K562 (cell line): ENCODE data around the gene DYNC2LI1. TPM values are rescaled to one million over a fixed set of nuclear protein-coding genes. Genes with fewer than 3 reads are reported as not detected.
A peak's percentile ranks its signal among the peaks of the same experiment; 100 is the strongest.

ENCODE experiments used
- ATAC-seq: fragments of 200-7000 bp; cut with Tn5 transposase; 3 replicates; pipeline ENCODE4 v1.9.1; 2020; ENCODE audit warnings: moderate library complexity
- BruUV-seq: library from RNA; stranded (reverse); fragments of 400-500 nt; replicated peaks from 2 replicates; lab custom pipeline; 2021; lab: Mats Ljungman, UMichigan
- CTCF ChIA-PET: fragments of 300-600 bp; formaldehyde crosslinking; extraction: SDS; loops from one replicate; lab custom pipeline; 2021; ENCODE audit warnings: low intra/inter-chr PET ratio; lab: Yijun Ruan, JAX
- POLR2A ChIA-PET: fragments of 300-600, 350-650 bp; sonication (Branson Sonifier 250); formaldehyde crosslinking; extraction: SDS; loops from one replicate; lab custom pipeline; 2021; ENCODE audit warnings: antibody characterized with exemption, inconsistent platforms; lab: Yijun Ruan, JAX
- DNase-seq, 4 experiments: peaks; one replicate each; pipeline versions ENCODE4 v3.0.0 to v3.0.0-alpha.2; 2011 to 2018; ENCODE audit warnings: low spot score in 3 of 4, mixed read lengths in 3 of 4; ENCODE audit errors: extremely low read depth in 1 of 4
- FAIRE-seq: peaks from 2 replicates; lab custom pipeline; 2011; peaks lifted over from hg19 to GRCh38; lab: Jason Lieb, UNC
- H2AFZ ChIP-seq: 2 replicates; pipeline ENCODE4 v1.6.0; 2011; ENCODE audit warnings: low read depth, low read length, control low read depth, inconsistent platforms
- H3K27ac ChIP-seq: fragments of 200-600 bp; 3 replicates; pipeline ENCODE4 v1.8.0; 2011; ENCODE audit warnings: low read depth, mild to moderate bottlenecking, control low read depth, inconsistent platforms, low read length, moderate library complexity, mixed read lengths; ENCODE audit errors: extremely low read depth
- H3K27me3 ChIP-seq, 2 experiments: fragments of 300-600 bp in 1 of 2; 2 replicates in 1 of 2; 3 replicates in 1 of 2; pipeline versions ENCODE4 v1.6.0 to v1.8.0; 2011; ENCODE audit warnings: inconsistent platforms in 2 of 2, low read length in 2 of 2, mild to moderate bottlenecking in 1 of 2, mixed read lengths in 1 of 2, moderate library complexity in 1 of 2; ENCODE audit not compliant: control insufficient read depth in 2 of 2, insufficient read depth in 2 of 2
- H3K36me3 ChIP-seq: fragments of 300-600 bp; 3 replicates; pipeline ENCODE4 v1.8.0; 2011; ENCODE audit warnings: mild to moderate bottlenecking, low read length, inconsistent platforms; ENCODE audit not compliant: control insufficient read depth, insufficient read depth
- H3K4me1 ChIP-seq, 2 experiments: fragments of 200-600 bp in 1 of 2; replicated peaks in 1 of 2; 2 replicates in 1 of 2; 3 replicates in 1 of 2; pipeline versions ENCODE4 v1.5.1 to v1.8.0; 2011; ENCODE audit warnings: inconsistent platforms in 2 of 2, low read length in 2 of 2, mild to moderate bottlenecking in 1 of 2, mixed read lengths in 1 of 2, moderate library complexity in 1 of 2; ENCODE audit not compliant: control insufficient read depth in 2 of 2, insufficient read depth in 2 of 2
- H3K4me2 ChIP-seq: 2 replicates; pipeline ENCODE4 v1.6.1; 2011; ENCODE audit warnings: low read length, control low read depth, inconsistent platforms, mixed read lengths; ENCODE audit not compliant: insufficient read depth
- H3K4me3 ChIP-seq: fragments of 200-600 bp; sonication (generic), shearing (Covaris generic); 2 replicates; pipeline ENCODE4 v1.5.1; 2016; ENCODE audit warnings: control low read depth, inconsistent platforms
- H3K79me2 ChIP-seq: fragments of 200-600 bp; 3 replicates; pipeline ENCODE4 v1.8.0; 2011; ENCODE audit warnings: low read length, inconsistent platforms; ENCODE audit not compliant: control insufficient read depth, insufficient read depth
- H3K9ac ChIP-seq, 2 experiments: 2 replicates each; pipeline versions ENCODE4 v1.6.0 to v1.6.1; 2011; ENCODE audit warnings: low read depth in 2 of 2, low read length in 2 of 2, control low read depth in 1 of 2, inconsistent platforms in 1 of 2, mild to moderate bottlenecking in 1 of 2, mixed read lengths in 1 of 2; ENCODE audit not compliant: insufficient read depth in 1 of 2
- H3K9me1 ChIP-seq: one replicate; pipeline ENCODE4 v1.6.0; 2011; ENCODE audit warnings: inconsistent platforms, mild to moderate bottlenecking, low read length, moderate library complexity; ENCODE audit not compliant: control insufficient read depth, insufficient read depth
- H3K9me3 ChIP-seq: replicated peaks from 2 replicates; pipeline ENCODE4 v1.5.1; 2011; ENCODE audit warnings: low read depth, low read length, inconsistent platforms; ENCODE audit not compliant: control insufficient read depth, insufficient read depth
- H4K20me1 ChIP-seq: replicated peaks from 2 replicates; pipeline ENCODE4 v1.6.1; 2011; ENCODE audit warnings: low read length, inconsistent platforms, mixed read lengths; ENCODE audit not compliant: control insufficient read depth, insufficient read depth
- EWSR1 ChIP-seq: fragments of 450-650 bp; IDR thresholded peaks from 2 replicates; pipeline ENCODE4 v1.6.1; 2018; ENCODE audit warnings: borderline replicate concordance, mild to moderate bottlenecking, low read depth, moderate library complexity; ENCODE audit not compliant: partially characterized antibody
- MAZ ChIP-seq, 2 experiments: fragments of 450-650 bp in 1 of 2; sonication (generic) in 1 of 2; formaldehyde crosslinking; IDR thresholded peaks in 1 of 2; conservative IDR thresholded peaks in 1 of 2; 2 replicates each; pipeline versions ENCODE4 v1.4.0 to v1.5.0; 2020; ENCODE audit warnings: mild to moderate bottlenecking in 1 of 2, missing genetic modification reagents in 1 of 2
- MYC ChIP-seq, 2 experiments: fragments of 250-450 bp in 1 of 2; sonication (Bioruptor Pico) in 1 of 2; IDR thresholded peaks; 2 replicates each; pipeline versions ENCODE4 v1.5.1 to v1.6.1; 2012 to 2021; ENCODE audit warnings: low read depth in 2 of 2, borderline replicate concordance in 1 of 2, improper control_type of control experiment in 1 of 2, low read length in 1 of 2, mild to moderate bottlenecking in 1 of 2, moderate library complexity in 1 of 2
- NFIX ChIP-seq: fragments of 250-450 bp; sonication (Bioruptor Pico); IDR thresholded peaks from 2 replicates; pipeline ENCODE4 v1.4.0; 2020; ENCODE audit warnings: low read depth, mild to moderate bottlenecking, moderate library complexity
- PTRF ChIP-seq: fragments of 450-650 bp; IDR thresholded peaks from 2 replicates; pipeline ENCODE4 v1.6.1; 2016; ENCODE audit warnings: mild to moderate bottlenecking, missing genetic modification characterization, missing compliant biosample characterization
- ZFP30 ChIP-seq: fragments of 250-450 bp; sonication (Bioruptor Pico); IDR thresholded peaks from 2 replicates; pipeline ENCODE4 v1.8.0; 2022; ENCODE audit warnings: moderate library complexity, mild to moderate bottlenecking, inconsistent platforms, borderline replicate concordance
- ZNF212 ChIP-seq: fragments of 450-650 bp; formaldehyde crosslinking; IDR thresholded peaks from 2 replicates; pipeline ENCODE4 v1.4.0; 2020; ENCODE audit warnings: mild to moderate bottlenecking
- ZNF408 ChIP-seq: fragments of 250-450 bp; sonication (Bioruptor Pico); IDR thresholded peaks from 2 replicates; pipeline ENCODE4 v1.4.0; 2020; ENCODE audit warnings: low read depth, mild to moderate bottlenecking, moderate library complexity
- ZNF707 ChIP-seq: fragments of 250-450 bp; sonication (Bioruptor Pico); conservative IDR thresholded peaks from 2 replicates; pipeline ENCODE4 v1.8.0; 2022; ENCODE audit warnings: inconsistent platforms, mild to moderate bottlenecking, moderate library complexity
- ZNF717 ChIP-seq: fragments of 250-450 bp; sonication (Bioruptor Pico); IDR thresholded peaks from 2 replicates; pipeline ENCODE4 v1.5.0; 2021
- ZNF780A ChIP-seq: fragments of 250-450 bp; sonication (Bioruptor Pico); IDR thresholded peaks from 2 replicates; pipeline ENCODE4 v1.5.0; 2021; ENCODE audit warnings: mild to moderate bottlenecking
- WGBS: fragments of 100-300 bp; shearing (Covaris generic); methylation state at CpG from one replicate; pipeline ENCODE4 v1.1.6; 2016; ENCODE audit warnings: low coverage, mixed read lengths; ENCODE audit not compliant: insufficient coverage; ENCODE audit errors: missing lambda C conversion rate; 5-methylcytosine and 5-hydroxymethylcytosine counted together
- in situ Hi-C: fragments of 300-500 bp; cut with MboI; formaldehyde crosslinking; loops from 4 replicates; pipeline ENCODE4 v1.15.0; 2018; ENCODE audit warnings: inconsistent platforms, mixed read lengths
- intact Hi-C: fragments of 100-400 bp; cut with micrococcal nuclease; formaldehyde crosslinking; loops from 2 replicates; pipeline ENCODE4 v1.14.2; 2022
- polyA plus RNA-seq, 8 experiments: library from polyadenylated mRNA; depleted of rRNA in 4 of 8; stranded (reverse) in 5 of 8; unstranded in 3 of 8; fragments of >200 nt; fragmentation: Nextera tagmentation in 2 of 8; fragmentation: Illumina TruSeq in 1 of 8; extraction: Ambion mirVana in 2 of 8; extraction: Trizol in 1 of 8; gene quantifications; 2 replicates each; pipeline versions ENCODE4 v1.2.1 to v1.2.3, GENCODE V29; 2011 to 2014; ENCODE audit warnings: inconsistent platforms in 1 of 8, missing spikeins in 1 of 8
- total RNA-seq, 7 experiments: library from RNA; depleted of rRNA in 6 of 7; stranded (reverse); fragments of >200 nt in 6 of 7; fragmentation: Illumina TruSeq in 2 of 7; extraction: Trizol in 2 of 7; gene quantifications; 2 replicates each; pipeline versions ENCODE4 v1.2.1 to v1.2.3, GENCODE V29; 2011 to 2021; ENCODE audit warnings: low replicate concordance in 1 of 7
- TF ChIP-seq, protein P1 (sequence below): fragments of 450-650 bp; formaldehyde crosslinking; conservative IDR thresholded peaks from 2 replicates; pipeline ENCODE4 v1.4.0; 2022; ENCODE audit warnings: mild to moderate bottlenecking, missing genetic modification characterization
- TF ChIP-seq, protein P2 (sequence below): fragments of 250-450 bp; sonication (Bioruptor Pico); IDR thresholded peaks from 2 replicates; pipeline ENCODE4 v1.9.0; 2021; ENCODE audit warnings: mild to moderate bottlenecking

The DYNC2LI1 gene
- total and polyA plus RNA-seq, 9 of the 15 experiments (the other 6 are each of a cell fraction or from before 2014, with no cell fraction given) = 12.5 to 42.2 (median 25.8) TPM

DNA sequence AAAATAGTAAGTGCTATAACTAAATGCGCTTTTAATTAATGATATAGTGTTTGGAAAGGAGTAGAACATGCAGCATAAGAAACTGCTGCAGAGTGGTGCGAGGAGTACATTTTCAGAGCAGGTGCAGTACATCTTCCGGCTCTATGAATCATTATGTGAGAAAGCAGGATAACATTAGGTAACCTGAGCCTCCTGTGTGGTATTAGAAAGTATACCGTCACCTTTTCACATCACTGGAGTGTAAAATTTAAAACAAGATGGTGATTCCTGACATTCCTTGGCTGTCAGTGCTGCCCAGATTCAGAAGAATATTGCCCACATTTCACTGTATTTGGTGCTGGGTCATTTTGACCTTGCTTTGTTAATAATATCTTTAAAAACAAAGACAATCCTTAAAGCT lies 7.8 kb upstream of the DYNC2LI1 start:
- DNase-seq (no peak), FAIRE-seq (peak; percentile 46), ATAC-seq (no peak)
- no peaks in the 10 kb centered on the region for H4K20me1 ChIP-seq
- intact Hi-C loops (no loop called here), in situ Hi-C loops (no loop called here)
- H3K27me3 ChIP-seq = no peaks in the 10 kb centered on the region
- POLR2A ChIA-PET = no interaction called here
- H3K4me2 ChIP-seq = no peak overlapping the region
- H3K9me3 ChIP-seq = no peaks in the 10 kb centered on the region
- no peak overlapping the region for H3K27ac ChIP-seq
- H3K4me1 ChIP-seq = no peaks in the 10 kb centered on the region
- no peaks in the 10 kb centered on the region for H3K36me3 ChIP-seq
- no peaks in the 10 kb centered on the region for H3K79me2 ChIP-seq
- H3K9ac ChIP-seq = no peak overlapping the region
- no peak for TF ChIP-seq ZNF780A (CRISPR knock-in tag)
- TF ChIP-seq ZNF212 (CRISPR knock-in tag) = no peak
- TF ChIP-seq, protein P1, sequence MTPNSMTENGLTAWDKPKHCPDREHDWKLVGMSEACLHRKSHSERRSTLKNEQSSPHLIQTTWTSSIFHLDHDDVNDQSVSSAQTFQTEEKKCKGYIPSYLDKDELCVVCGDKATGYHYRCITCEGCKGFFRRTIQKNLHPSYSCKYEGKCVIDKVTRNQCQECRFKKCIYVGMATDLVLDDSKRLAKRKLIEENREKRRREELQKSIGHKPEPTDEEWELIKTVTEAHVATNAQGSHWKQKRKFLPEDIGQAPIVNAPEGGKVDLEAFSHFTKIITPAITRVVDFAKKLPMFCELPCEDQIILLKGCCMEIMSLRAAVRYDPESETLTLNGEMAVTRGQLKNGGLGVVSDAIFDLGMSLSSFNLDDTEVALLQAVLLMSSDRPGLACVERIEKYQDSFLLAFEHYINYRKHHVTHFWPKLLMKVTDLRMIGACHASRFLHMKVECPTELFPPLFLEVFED = no peak
- no peak for TF ChIP-seq MAZ (CRISPR knock-in tag; conservative IDR thresholded peaks at IDR 0.05 in 1 of 2, IDR thresholded peaks at IDR 0.05 in 1 of 2)
- no peak for TF ChIP-seq PTRF (tag)
- TF ChIP-seq NFIX = no peak
- TF ChIP-seq, protein P2, sequence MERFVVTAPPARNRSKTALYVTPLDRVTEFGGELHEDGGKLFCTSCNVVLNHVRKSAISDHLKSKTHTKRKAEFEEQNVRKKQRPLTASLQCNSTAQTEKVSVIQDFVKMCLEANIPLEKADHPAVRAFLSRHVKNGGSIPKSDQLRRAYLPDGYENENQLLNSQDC (CRISPR knock-in tag) = no peak
- TF ChIP-seq ZNF717 = no peak
- no peak for TF ChIP-seq ZNF408
- TF ChIP-seq ZNF707 = no peak
- TF ChIP-seq EWSR1 = no peak
- no peak for TF ChIP-seq ZFP30 (CRISPR knock-in tag)
- TF ChIP-seq MYC (IDR thresholded peaks at IDR 0.05; ENCODE audit: low read depth, low read length) = no peak
- no peak for TF ChIP-seq MYC (CRISPR knock-in tag; IDR thresholded peaks at IDR 0.05; ENCODE audit: borderline replicate concordance, low read depth)
- CTCF ChIA-PET = no interaction called here
- H3K9me1 ChIP-seq = no peaks in the 10 kb centered on the region
- no TSS peak for BruUV-seq
- WGBS = 52% methylated on average over 4 of the region's 4 CpGs
- no peak overlapping the region for H2AFZ ChIP-seq
- no peak overlapping the region for H3K4me3 ChIP-seq
